Epidermal melanocyte (primary cell): ENCODE results near the gene COX11.

ENCODE experiments used
- DNase-seq: peaks from one replicate; pipeline ENCODE4 v3.0.0; 2011; ENCODE audit warnings: low spot score; ENCODE audit not compliant: insufficient read length

Gene COX11

GRCh38 chr17:54967621-54968261 is 713 bp downstream of the COX11 start:
- DNase-seq: no peak

GRCh38 chr17:54956791-54957190 is 11.7 kb downstream of the COX11 start:
- no peak for DNase-seq

DNA sequence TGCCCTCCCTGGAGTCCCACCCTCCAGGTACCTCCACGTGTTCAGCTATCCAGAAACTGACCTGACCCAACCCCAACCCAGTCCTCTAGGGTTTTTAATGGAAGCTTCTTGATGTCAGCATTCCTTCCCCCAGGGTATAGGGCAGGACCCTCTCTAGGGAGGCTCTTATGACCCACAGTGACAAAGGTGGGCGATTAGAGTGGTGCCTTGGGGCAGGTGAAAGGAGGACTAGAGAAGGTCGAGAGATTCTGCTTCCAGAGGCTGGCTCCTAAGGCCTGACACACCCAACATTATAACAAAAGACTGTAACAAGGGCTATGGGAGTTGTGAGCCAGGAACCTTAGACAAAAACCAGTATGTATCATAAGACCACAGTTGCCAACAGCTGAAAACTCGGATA is 17.2 kb downstream of the COX11 start:
- DNase-seq: no peak

DNA sequence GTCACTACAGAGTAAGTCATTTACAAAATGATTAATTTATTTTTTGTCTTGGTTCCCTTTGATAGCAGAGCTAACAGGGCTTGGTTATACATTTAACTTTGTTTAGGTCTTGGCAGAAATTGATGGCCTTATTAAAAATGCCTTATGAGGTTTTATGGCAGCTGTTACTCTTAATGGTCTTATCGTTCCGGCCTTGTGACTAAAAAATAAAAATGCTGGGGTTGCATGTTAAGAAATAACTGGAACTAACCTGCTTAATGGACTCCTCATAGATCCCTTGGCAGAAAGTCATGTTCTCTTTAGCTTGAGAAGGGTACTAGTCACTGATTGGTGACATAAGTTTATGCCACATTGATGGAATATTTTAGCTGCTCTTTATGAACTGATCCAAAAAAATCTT is 18.3 kb downstream of the COX11 start:
- DNase-seq: no peak

DNA sequence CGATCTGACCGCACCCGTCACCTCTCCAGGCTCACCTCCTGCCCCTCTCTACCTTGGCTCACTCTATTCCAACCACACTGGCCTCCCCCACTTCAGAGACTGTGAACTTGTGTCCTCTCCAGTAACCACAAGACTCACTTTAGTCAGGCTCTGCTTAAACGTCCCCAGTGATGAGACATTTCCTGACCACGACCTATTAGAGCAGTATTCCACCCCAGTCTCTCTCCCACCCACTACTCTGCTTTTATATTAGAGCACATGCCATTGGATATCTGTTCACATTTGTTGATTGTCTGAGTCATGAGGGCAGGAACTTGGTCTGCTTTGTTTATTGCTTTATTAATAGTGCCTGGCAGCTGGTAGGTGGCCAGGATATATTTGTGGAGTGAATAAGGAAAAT is 20.1 kb downstream of the COX11 start:
- no peak for DNase-seq

GRCh38 chr17:54947396-54947795 is 21.1 kb downstream of the COX11 start:
- DNase-seq: no peak

DNA sequence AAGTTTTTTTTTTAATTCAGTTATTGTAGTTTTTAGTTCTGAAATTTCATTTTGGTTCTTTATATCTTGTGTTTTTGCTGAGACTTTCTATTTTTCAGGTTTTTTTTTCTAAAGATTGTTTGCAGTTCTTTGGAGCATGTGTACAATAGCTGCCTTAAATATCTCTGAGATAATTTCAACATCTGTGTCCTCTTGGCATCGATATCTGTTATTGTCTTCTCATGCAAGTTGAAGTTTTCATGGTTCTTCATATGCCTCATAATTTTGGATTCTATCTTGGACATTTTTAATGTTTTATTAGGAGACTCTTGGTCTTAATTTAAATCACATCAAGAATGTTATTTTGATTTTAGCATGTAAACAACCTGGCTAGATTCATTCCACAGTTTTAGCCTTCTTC is 22.8 kb downstream of the COX11 start:
- no peak for DNase-seq

DNA sequence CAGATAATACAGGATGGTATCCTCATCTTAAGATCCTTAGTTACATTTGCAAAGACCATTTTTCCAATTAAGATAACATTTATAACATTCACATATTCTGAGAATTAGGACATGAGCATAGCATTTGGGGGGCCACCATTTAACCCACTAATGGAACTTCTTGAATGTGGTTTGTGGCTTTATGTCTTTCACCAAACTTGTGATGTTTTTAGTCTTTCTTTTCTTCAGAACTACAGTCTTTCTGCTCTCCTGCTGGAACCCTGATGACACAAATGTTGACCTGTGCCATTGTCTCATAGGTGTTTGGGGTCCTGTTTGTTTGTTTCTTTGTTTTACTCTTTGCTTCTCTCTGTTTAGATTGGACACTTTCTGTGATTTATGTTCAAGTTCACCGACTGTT is 23.2 kb downstream of the COX11 start:
- DNase-seq: no peak

DNA sequence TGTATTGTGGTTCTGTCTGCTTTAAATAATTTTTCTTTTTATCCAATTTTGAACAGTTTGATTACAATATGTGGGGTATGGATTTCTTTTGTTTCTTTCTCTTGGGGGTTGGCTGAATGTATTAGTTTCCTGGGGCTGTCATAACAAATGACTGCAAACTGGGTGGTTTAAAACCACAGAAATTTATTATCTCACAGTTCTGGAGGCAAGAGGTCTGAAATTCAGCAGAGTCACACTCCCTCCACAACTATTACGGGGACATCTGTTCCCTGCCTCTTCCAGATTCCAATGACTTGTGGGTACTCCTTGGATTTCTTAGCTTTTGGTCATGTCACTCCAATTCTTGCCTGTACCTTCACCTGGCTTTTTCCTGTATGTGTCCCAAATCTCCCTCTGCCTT is 23.7 kb downstream of the COX11 start:
- no peak for DNase-seq

DNA sequence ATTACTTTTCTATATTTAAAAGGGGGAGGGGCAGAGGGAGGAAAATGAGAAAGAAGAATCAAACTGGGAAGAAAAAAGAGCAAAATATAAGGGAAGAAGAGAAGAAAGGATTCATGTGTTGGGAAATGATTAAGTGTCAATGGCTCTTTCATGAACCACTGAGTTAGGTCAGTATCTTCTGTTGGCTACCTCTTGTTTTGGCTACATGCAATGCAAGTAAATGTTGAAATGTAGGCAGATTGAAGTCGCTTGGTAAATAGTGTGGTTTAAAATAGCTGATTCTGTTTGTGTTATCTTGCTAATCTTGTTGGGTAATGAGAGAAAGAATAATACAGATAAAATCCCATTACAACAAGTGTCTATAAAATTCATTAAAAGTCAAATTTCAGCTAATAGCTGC is 27.2 kb downstream of the COX11 start:
- DNase-seq: no peak

- DNase-seq: no peak
Observed at GRCh38 chr17:54937426-54937825, 31.0 kb downstream of the COX11 start.

GRCh38 chr17:54937018-54937417 is 31.4 kb downstream of the COX11 start:
- DNase-seq: no peak

DNA sequence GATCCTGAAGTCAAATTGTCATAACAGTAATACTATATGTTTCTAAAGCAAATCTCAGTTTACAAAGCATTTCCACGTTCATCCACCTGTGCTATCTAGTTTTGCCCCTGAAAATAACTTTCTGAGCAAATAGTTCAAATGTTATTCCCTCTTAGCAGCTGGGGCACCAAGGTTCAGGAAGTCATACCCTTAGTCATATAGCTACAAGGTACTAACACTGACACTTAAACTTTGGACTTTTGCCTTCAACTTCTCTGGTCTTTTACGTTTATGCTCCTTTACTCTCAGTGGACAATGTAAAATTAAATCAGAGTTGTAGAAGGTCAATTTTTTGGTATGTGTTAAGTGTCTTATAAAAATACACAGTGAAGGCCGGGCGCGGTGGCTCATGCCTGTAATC is 33.0 kb downstream of the COX11 start:
- no peak for DNase-seq

DNA sequence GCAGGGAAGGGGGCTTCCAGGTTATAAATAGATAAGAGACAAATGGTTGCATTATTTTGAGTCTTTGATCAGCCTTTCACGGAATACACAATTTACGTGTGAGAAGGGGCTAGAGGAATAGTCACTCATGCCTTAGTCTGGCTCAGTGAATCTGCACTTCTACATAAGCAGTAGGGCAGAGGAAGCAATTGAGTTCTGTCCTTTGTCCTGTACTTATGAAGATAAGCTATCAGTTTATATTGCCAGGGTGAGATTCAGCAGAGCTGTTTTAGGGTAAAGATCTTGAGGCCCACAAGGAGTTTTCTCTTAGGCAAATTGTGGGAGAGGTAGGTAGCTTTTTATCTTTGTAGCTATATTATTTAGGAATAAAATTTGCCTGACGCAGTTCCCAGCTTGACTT is 34.5 kb downstream of the COX11 start:
- DNase-seq: no peak

DNA sequence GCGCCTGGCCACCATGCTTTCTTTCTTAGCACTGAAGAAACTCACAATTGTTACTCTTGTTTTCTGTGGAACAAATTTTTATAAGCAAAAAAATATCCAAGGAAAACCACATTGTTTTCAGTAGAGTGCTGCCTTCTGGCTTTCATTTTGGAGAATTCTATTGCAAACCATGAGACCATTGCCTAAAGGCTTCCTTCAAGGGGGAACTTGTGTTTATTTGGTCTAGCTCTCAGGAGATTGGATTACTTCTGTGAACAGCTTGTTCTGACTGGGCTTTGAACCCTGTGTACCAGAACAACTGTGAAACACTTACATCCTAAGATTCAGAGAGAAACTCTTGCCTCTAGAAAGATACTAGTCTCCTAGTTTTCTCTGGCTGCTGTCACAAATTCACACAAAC is 35.7 kb downstream of the COX11 start:
- no peak for DNase-seq

DNA sequence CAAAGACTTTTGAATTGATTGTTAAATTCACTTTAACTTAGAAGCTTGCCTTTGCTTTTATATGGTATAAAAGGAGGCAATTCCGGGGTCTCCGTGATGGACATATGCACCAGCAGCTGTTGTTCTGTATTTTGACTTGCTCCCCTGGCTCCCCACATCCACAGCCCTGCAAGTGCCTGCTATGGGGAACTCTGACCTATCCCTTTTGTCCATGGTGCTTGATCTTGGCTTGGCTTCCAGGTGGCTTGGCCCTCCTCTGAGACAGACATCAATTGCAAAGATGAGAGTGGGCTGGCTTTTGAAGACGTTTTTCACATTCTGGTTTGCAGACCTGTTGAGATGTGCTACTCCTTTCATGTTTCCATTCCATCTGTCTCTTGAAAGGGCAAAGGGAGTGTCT is 40.9 kb downstream of the COX11 start:
- no peak for DNase-seq

GRCh38 chr17:54924405-54924804 is 44.0 kb downstream of the COX11 start:
- DNase-seq: no peak

DNA sequence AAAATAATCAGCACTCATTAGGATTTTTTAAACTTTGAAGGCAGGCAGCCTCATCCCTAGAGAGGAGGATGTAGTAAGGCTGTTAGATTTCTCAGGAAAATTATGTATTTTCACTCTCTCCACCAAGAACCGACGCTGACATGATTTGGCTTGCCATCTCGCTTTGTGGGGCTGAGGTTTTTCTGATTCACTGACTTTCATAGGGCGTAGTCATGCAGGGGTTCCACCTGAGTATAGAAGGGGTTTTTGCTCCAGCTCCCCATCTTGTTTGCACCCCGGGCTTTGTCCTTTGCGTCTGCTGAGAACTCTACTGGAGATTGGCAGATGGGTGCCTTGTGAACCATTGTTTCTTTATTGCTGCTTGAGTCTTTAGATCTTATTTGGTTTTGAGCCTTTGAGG is 47.6 kb downstream of the COX11 start:
- no peak for DNase-seq

DNA sequence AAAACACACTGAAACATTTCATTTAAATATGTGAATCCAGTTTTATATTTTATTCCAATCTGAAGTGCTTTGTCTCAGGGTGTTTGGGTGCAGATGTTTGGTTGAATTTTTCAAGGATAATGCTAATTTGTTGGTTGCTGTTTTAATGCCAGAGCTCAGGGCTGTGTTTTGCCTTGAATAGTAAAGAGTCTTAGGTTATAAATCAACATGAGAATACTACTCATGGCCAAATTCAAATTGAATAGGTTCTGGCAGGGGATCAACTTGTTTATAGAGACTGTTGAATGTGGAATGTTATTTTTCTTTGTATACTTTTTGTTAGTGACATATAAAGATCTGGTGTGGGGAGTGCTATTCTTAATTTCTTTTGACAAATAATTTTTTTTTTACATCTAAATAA is 49.0 kb downstream of the COX11 start:
- no peak for DNase-seq

DNA sequence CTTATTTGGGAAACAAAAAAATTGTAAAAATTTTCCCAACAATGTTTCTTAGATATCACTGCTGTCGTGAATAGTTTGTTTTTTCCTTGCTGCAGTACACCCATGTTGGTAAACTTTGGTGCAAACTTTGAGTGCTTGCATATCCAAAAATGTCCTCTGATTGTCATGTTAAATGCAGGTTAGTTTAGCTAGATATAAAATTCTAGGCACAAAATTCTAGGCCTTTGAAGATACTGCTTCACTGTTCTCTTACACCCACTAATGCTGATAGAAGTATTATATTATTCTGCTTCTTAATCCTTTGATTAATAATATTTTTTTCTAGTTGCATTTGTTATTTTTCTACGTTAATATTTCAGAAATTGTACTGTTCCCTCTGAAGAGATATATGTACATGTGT is 51.7 kb downstream of the COX11 start:
- DNase-seq: no peak
